HepG2 (cell line): ENCODE results near the gene NUDT2. TPM values are rescaled to one million over a fixed set of nuclear protein-coding genes. Genes with fewer than 3 reads are reported as not detected.
A peak's percentile ranks its signal among the peaks of the same experiment; 100 is the strongest.

Source experiments
- AKNA ChIP-seq: sonication (generic); formaldehyde crosslinking; IDR thresholded peaks from 2 replicates; pipeline ENCODE4 v1.4.0; 2020; ENCODE audit warnings: missing genetic modification reagents, borderline replicate concordance
- ATF1 ChIP-seq: IDR thresholded peaks from 2 replicates; pipeline ENCODE4 v1.6.1; 2016; ENCODE audit warnings: mild to moderate bottlenecking, control low read depth
- ATRX ChIP-seq: sonication (generic); formaldehyde crosslinking; IDR thresholded peaks from 2 replicates; pipeline ENCODE4 v1.4.0; 2020; ENCODE audit warnings: missing genetic modification reagents, borderline replicate concordance
- BCL6 ChIP-seq: IDR thresholded peaks from 2 replicates; pipeline ENCODE4 v1.6.1; 2016; ENCODE audit warnings: missing genetic modification reagents, missing compliant biosample characterization
- EHMT2 ChIP-seq: fragments of 200-600 bp; sonication (generic); IDR thresholded peaks from 2 replicates; pipeline ENCODE4 v1.7.0; 2017; ENCODE audit warnings: antibody characterized with exemption, low read depth, low read length, borderline replicate concordance
- KAT7 ChIP-seq: IDR thresholded peaks from 2 replicates; pipeline ENCODE4 v1.6.1; 2018; ENCODE audit warnings: borderline replicate concordance, missing compliant biosample characterization
- KDM5B ChIP-seq: sonication (generic); formaldehyde crosslinking; IDR thresholded peaks from 2 replicates; pipeline ENCODE4 v1.4.0; 2020; ENCODE audit warnings: missing genetic modification reagents, mild to moderate bottlenecking, borderline replicate concordance
- MIER2 ChIP-seq: IDR thresholded peaks from 2 replicates; pipeline ENCODE4 v1.6.1; 2016; ENCODE audit warnings: missing biosample characterization, missing genetic modification reagents
- MYPOP ChIP-seq: sonication (generic); formaldehyde crosslinking; IDR thresholded peaks from 2 replicates; pipeline ENCODE4 v1.8.1; 2023; ENCODE audit warnings: mild to moderate bottlenecking, moderate library complexity, missing genetic modification reagents
- PPARG ChIP-seq: conservative IDR thresholded peaks from 2 replicates; pipeline ENCODE4 v1.6.1; 2016; ENCODE audit warnings: missing biosample characterization, missing genetic modification reagents
- SIX4 ChIP-seq: sonication (generic); formaldehyde crosslinking; IDR thresholded peaks from 2 replicates; pipeline ENCODE4 v1.4.0; 2020; ENCODE audit warnings: missing genetic modification reagents
- USF2 ChIP-seq, 2 experiments: sonication (generic) in 1 of 2; formaldehyde crosslinking in 1 of 2; IDR thresholded peaks; 2 replicates each; pipeline versions ENCODE4 v1.5.1 to v1.6.1; 2011 to 2020; ENCODE audit warnings: borderline replicate concordance in 1 of 2, low read depth in 1 of 2, low read length in 1 of 2, mild to moderate bottlenecking in 1 of 2, missing genetic modification reagents in 1 of 2, moderate library complexity in 1 of 2
- ZBTB7B ChIP-seq: sonication (generic); formaldehyde crosslinking; IDR thresholded peaks from 2 replicates; pipeline ENCODE4 v1.4.0; 2020; ENCODE audit warnings: missing genetic modification reagents
- ZNF138 ChIP-seq: sonication (generic); formaldehyde crosslinking; IDR thresholded peaks from 2 replicates; pipeline ENCODE4 v1.5.0; 2020; ENCODE audit warnings: mild to moderate bottlenecking, low read depth, missing genetic modification reagents
- ZNF414 ChIP-seq: sonication (generic); formaldehyde crosslinking; IDR thresholded peaks from 2 replicates; pipeline ENCODE4 v1.5.0; 2020; ENCODE audit warnings: missing genetic modification reagents
- ZNF496 ChIP-seq: sonication (generic); formaldehyde crosslinking; IDR thresholded peaks from 2 replicates; pipeline ENCODE4 v1.8.1; 2023; ENCODE audit warnings: mild to moderate bottlenecking, moderate library complexity, missing genetic modification reagents; ENCODE audit not compliant: insufficient replicate concordance
- ZNF607 ChIP-seq: sonication (generic); formaldehyde crosslinking; IDR thresholded peaks from 2 replicates; pipeline ENCODE4 v1.5.1; 2020; ENCODE audit warnings: missing genetic modification reagents, mild to moderate bottlenecking, borderline replicate concordance
- polyA plus RNA-seq, 8 experiments: library from polyadenylated mRNA; depleted of rRNA in 3 of 8; stranded (reverse) in 7 of 8; unstranded in 1 of 8; fragments of >200 nt; fragmentation: Illumina TruSeq in 4 of 8; extraction: Trizol in 4 of 8; gene quantifications; 2 replicates each; pipeline versions ENCODE4 v1.2.1 to v1.2.3, GENCODE V29; 2011 to 2016; ENCODE audit warnings: low read depth in 4 of 8, missing spikeins in 1 of 8, mixed read lengths in 1 of 8; ENCODE audit not compliant: insufficient read depth in 1 of 8
- total RNA-seq, 5 experiments: library from RNA; depleted of rRNA; stranded (reverse); fragments of >200 nt; fragmentation: Illumina TruSeq; extraction: Trizol; gene quantifications; 2 replicates each; pipeline ENCODE4 v1.2.3, GENCODE V29; 2016; ENCODE audit warnings: low read depth in 1 of 5

The NUDT2 gene
- total and polyA plus RNA-seq, 2 of the 13 experiments (the other 11 are each of a cell fraction or from before 2014, with no cell fraction given), result 19.9 to 24.6 TPM

- TF ChIP-seq ZBTB7B (CRISPR knock-in tag), result peak; percentile 35; the same call in 1 of the 2 replicates
- no peak for TF ChIP-seq ATRX
- TF ChIP-seq SIX4 (CRISPR knock-in tag), result peak; percentile 68; the same call in 1 of the 2 replicates
- no peak for TF ChIP-seq ZNF607
- TF ChIP-seq ZNF414 (CRISPR knock-in tag), result 0 out of 2 replicates have a peak, but pooled peaks have one; percentile 63
- 0 out of 2 replicates have a peak, but pooled peaks have one; percentile 41 for TF ChIP-seq KAT7 (CRISPR knock-in tag)
- TF ChIP-seq ZNF496 (CRISPR knock-in tag), result no peak
- TF ChIP-seq EHMT2, result no peak
- no peak for TF ChIP-seq AKNA (CRISPR knock-in tag)
- no peak; the same call in 1 of the 2 replicates for TF ChIP-seq MYPOP (CRISPR knock-in tag)
- TF ChIP-seq MIER2 (CRISPR knock-in tag), result peak; percentile 42; the same call in 1 of the 2 replicates
- no peak for TF ChIP-seq ZNF138 (CRISPR knock-in tag)
- peak; percentile 60; the same call in 1 of the 2 replicates for TF ChIP-seq KDM5B (CRISPR knock-in tag)
- TF ChIP-seq PPARG (CRISPR knock-in tag), result no peak
- TF ChIP-seq ATF1, result no peak
- TF ChIP-seq BCL6, result peak; percentile 66
- TF ChIP-seq USF2 (IDR thresholded peaks at IDR 0.05; ENCODE audit: low read depth, low read length), result no peak
- no peak for TF ChIP-seq USF2 (CRISPR knock-in tag; IDR thresholded peaks at IDR 0.05; ENCODE audit: borderline replicate concordance)
These were observed 45.7 kb downstream of the NUDT2 start (continued) for GRCh38 chr9:34374905-34375552.
